Posterior cingulate gyrus (tissue), 11 donors: Measurements from ENCODE around the gene RAC2.

Source experiments
- DNase-seq, 10 donors: peaks; one replicate each; pipeline versions ENCODE4 v3.0.0 to v3.0.0-alpha.2; 2020 to 2021; ENCODE audit warnings: mixed read lengths in 3 of 10
- intact Hi-C: fragments of 100-400 bp; cut with DNase I; formaldehyde crosslinking; loops from one replicate; pipeline ENCODE4 v1.15.1; 2023

The RAC2 gene

DNA sequence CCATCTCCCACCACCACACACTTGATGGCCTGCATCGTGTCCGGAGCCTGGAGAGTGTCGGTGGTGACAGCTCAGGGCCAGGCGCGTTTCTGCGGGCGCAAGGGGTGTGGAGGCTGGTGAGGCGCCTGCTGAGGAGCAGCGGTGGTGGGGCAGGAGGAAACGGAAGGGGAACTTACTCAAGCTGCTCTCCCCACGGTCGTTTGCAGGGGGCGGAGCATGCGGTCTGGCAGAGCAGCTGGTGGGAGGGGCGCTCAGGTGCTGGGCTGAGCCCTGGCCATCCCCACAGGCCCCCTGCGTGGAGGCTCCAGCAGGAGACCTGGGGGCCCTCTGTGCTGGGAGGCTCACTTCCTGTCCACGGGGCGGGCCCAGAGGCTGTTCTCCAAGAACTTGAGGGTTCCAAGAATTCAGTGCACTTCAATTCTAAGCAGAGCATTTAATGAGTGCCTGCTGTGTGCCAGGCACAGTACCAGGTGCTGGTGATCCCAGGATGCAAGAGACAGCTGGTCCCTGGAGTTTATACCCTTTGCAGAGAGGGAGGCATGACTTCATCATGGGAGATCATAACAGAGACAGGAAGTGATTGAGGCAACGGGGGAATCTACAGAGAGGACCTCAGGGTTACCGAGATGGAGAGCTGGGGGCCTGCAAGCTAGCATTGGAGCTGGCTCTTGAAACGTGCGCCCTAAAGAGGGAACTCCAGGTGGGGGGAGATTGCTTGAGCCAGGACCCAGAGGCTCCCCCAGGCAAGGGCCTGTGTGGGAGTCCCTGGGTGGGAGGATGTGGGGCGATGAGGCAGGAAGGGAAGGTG is at the start of gene RAC2:
TSS of gene RAC2 (minus strand) at position 156 of the 808 bp plus-strand sequence. CDS start at position 35, 121 bp downstream.
- intact Hi-C loops, result no loop called here
- DNase-seq, result peak in 5 of 10 donors; percentile 26 to 90 (median 36)

DNA sequence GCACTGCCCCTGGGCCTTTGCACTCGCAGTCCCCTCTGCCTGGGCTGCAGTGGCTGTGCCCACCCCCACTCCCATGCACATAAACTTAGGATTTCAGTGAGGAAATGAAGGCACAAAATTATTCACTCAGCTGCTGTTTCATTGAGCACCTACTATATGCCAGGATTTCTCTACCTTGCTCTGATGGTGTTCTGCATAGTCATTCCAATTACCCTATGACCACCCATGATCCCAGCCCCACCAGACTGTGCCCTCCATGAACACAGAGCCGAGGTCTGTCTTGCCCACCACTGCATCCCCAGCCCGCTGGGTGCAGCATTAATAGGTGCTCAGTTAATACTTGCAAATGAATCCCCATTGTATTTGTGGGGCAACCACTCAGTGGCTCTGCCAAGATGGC is 49.1 kb upstream of the RAC2 start:
- intact Hi-C loops, result no loop called here
- no peak for DNase-seq

DNA sequence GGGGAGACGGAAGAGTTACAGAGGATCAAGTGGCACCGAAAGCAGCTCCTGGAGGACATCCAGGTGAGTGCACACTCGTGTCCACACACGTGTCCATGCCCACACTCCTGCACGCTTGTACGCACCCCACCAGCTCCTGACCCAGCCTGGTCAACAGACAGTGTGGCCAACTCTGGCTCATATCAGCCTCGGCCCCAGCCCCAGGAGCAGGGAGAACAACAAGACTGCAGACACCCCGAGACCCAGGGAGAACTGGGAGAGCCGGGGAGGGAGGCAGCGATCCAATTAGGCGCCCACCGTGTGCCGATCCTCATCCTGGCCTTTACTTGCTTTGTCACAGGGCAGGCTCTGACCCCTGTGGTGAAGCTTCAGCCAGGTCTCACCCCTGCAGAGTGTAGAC is 48.6 kb upstream of the RAC2 start:
- intact Hi-C loops, result no loop called here
- no peak for DNase-seq

DNA sequence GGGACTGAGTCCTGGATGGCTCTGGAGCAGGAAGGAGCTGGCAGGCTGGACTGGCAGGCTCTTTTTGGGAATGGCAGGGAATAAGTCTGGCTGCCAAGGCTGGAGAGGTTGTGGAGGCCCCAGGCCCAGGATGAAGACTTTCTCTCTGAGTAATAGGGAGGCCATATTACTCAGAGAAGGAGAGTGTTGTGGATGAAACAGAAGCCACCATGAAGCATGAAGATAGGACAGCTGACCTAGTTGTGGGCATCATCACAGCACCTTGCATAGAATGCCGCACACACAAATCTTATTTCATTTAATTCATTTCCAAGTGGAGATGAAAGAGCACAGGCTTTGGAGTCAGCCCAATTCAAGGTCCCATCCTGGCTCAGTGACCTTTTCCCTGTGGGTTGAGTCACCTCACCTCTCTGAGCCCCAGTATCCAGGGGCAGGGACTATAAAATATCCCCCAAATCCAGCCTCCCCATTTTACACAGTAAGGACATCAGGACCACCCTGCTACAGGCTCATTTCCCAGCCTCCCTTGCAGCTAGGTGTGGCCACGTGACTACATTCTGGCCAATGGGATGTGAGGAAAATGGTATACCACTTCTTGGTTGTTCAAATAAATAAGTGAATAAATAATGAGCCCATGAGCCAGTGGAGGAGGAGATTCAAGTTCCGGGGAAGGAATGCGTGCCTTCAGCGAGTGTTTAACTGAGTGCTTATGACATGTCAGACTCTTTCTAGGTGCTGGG is 47.7 kb upstream of the RAC2 start:
- DNase-seq, result no peak
- intact Hi-C loops, result no loop called here

DNA sequence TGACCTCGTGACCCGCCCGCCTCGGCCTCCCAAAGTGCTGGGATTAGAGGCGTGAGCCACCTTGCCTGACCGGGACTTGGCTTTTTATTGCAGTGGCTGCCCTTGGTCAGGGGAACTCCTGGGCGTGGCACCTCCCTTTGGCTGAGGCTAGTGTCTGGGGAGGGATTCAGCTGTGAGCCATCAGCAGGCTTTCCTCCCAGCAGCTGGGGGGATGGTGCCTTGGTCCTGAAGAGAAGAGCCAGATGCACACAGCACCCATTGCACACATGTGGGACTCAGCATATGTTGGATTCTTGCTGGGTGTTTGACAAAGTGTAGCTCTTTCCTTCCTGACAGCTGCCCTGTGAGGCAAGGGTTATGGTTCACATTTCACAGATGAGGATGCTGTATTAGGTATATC is 46.7 kb upstream of the RAC2 start:
- DNase-seq, result no peak
- intact Hi-C loops, result no loop called here

- intact Hi-C loops, result no loop called here
- DNase-seq, result no peak
Observed at GRCh38 chr22:37289156-37289735, 45.2 kb upstream of the RAC2 start.

GRCh38 chr22:37288521-37288920 is 44.5 kb upstream of the RAC2 start:
- DNase-seq, result no peak

DNA sequence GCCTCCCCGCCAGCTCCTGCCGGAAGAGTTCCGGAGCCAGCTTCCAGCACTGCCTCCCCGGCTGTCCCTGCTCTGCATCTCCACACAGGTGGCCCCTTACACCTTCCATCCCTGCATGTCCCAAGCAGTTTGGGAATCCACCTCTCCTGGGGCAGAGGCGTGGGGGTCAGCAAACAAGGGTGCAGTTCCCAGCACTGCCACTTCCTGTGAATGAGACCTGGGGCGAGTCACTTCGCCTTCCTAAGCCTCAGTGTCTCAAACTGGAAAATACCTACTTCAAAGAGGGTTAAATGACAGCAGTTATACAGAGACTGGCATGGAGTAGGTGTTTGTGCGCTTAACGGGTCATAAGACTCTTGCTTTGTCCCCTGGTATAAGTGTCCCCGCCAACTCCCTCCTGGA is 43.5 kb upstream of the RAC2 start:
- no peak for DNase-seq
- intact Hi-C loops, result no loop called here

More at GRCh38 chr22:37288521-37288920, 44.5 kb upstream of the RAC2 start:
- intact Hi-C loops, result no loop called here

- intact Hi-C loops, result no loop called here
- DNase-seq, result no peak
Observed at GRCh38 chr22:37285937-37286336, 41.9 kb upstream of the RAC2 start.

DNA sequence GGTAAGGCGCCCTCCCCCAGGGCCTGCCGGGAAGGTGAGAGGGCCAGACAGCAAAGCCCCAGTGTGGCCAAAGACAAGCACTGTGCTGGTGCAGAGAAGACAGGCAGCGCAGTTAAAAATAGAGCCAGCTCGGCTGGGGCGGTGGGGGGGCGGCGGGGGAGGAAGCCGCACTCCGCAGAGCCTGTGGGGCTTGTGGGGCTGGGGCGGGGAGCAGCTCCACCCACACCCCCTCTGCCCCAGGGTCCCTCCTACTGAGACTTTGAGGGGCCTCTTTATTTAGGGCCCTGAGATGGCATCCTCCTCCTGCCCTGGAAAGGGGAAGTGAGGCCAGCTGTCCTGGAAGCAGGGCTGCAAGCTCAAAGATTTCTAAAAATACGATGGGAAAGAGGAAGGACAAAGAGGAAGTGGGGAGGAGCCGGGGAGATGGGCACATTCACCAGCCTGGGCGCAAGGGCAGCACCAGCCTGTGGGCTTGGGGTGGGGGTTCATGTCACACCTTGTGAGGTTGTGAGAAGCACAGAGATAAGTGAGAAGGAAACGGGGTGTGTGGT is 40.8 kb upstream of the RAC2 start:
- DNase-seq, result peak in 4 of 10 donors; percentile 13 to 42 (median 28)
- intact Hi-C loops, result no loop called here

- DNase-seq, result no peak
- intact Hi-C loops, result no loop called here
Observed at GRCh38 chr22:37284126-37284804, 40.2 kb upstream of the RAC2 start.

DNA sequence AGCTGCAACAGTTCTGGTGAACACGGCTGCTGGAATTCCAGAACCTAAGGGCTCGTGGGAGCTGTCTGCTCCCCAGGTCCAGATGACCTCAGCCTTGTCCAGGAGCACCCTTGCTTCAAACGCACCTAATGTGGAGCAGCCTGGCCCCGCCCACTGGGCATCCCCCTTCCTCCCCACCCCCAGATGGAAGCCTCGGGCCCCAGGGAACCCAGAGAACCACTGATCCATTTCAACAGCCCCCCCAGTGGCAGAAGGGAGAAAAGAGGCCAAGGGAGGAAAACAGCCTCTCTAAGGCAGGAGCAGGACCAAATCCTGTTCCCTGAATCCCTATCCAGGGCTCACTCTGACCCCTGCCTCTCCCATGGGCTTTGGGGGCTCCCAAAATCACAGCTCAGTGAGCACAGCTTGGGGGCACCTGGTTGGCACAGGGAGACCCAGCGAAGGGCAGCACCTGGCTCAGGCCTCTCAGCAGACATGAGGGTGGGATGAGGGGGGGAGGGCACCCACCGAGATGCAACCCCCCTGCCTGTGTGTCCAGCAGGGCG is 39.4 kb upstream of the RAC2 start:
- intact Hi-C loops, result no loop called here
- peak in 1 of 10 donors; percentile 33 for DNase-seq

DNA sequence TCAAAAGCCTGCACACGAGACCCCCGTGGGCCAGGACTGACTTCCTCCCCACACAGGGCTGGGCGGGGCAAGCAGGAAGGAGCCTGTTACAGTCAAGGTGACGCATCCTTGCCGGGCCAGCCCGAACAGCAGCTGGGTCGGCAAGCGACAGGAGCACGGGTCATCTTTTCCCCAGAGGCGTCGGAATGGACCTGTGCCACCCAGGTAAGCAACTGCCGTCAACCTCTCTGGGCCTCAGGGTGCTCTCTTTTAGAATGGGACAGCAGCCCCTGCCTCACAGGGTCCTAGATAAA is 38.3 kb upstream of the RAC2 start, which contains the start of gene CYTH4:
TSS of gene CYTH4 (plus strand) at position 124 of the 293 bp plus-strand sequence. CDS start at position 186, 62 bp downstream.
- peak in 4 of 10 donors; percentile 21 to 91 (median 39) for DNase-seq
- intact Hi-C loops, result no loop called here

- intact Hi-C loops, result no loop called here
- DNase-seq, result no peak
Observed at GRCh38 chr22:37281646-37282384, 37.7 kb upstream of the RAC2 start.

DNA sequence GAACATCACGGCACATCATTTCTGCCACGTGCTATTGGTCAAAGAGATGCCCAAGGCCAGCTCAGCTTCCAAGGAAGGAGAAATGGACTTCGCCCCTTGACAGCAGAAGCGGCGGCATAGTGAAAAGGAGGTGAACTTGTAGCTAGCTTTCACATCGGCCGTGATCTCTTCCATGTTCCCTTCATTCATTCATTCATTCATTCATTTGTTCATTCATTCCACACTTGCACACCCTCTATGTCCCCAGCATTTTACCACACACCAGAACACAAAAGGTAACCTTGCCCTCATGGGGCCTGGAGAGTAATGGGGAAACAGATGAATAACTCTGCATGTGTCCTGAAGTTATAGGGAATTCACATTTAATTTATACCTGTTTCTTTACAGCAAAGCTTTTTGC is 37.1 kb upstream of the RAC2 start:
- intact Hi-C loops, result no loop called here
- DNase-seq, result no peak

DNA sequence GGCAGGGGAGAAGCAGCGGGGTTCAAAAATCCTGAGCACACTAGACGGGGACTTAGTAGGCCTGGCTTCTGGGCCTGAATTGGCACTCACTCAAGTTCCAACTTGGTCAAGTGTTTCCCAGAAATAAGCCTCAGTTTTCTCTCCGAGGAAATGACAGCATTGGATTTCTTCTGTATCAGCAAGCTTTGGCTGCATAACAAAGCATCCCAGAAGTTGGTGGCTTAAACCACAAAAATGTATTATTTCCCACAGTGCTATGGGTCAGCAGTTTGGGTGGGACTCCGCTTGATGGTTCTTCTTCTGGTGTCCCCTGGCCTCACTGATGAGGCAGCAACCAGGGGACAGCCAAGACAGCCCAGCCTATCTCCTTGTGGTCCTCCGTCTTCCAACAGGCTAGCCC is 36.6 kb upstream of the RAC2 start:
- no peak for DNase-seq
- intact Hi-C loops, result no loop called here

GRCh38 chr22:37279331-37280181 is 35.5 kb upstream of the RAC2 start:
- intact Hi-C loops, result loop anchor here (5.0 kb wide), 1 partner anchor 33 kb away; no protein-coding TSS in a partner anchor
- peak in 1 of 10 donors; percentile 57 for DNase-seq

DNA sequence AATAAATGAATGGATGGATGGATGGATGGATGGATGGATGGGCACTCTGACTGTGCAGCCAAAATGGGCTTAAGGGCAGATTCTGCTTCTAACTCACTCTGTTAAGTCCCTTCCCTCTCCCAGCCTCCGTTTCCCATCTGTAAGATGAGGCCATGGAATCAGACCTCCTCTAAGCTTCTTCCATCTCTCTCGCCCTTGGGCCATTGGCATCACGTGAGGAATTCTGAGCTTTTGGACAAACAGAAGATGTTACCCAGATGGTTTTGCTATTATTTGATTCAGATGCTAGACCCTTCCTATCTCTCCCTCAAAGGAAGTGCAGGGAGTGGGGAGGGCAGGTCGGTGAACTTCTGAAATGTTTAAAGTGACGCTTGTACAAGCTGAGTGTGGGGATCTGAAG is 34.2 kb upstream of the RAC2 start:
- intact Hi-C loops, result loop anchor here (5.0 kb wide), 1 partner anchor 34 kb away; no protein-coding TSS in a partner anchor
- peak in 1 of 10 donors; percentile 8 for DNase-seq
